ENCODE measurements around the gene KLC3.

The KLC3 gene

GRCh38 chr19:45340899-45341453, 426 bp downstream of the KLC3 start:
- no peak for DNase-seq (ENCODE audit: insufficient read length)
- TF ChIP-seq POLR2A (IDR thresholded peaks at IDR 0.05; ENCODE audit: low read depth, low read length) (no peak), TAF1 (IDR thresholded peaks at IDR 0.05; ENCODE audit: borderline replicate concordance, low read depth, low read length) (no peak), POLR2AphosphoS5 (IDR thresholded peaks at IDR 0.05; ENCODE audit: low read depth, low read length) (no peak)
- no peak for FAIRE-seq

- TF ChIP-seq POLR2AphosphoS5 (IDR thresholded peaks at IDR 0.05; ENCODE audit: low read depth, low read length) (no peak), TAF1 (IDR thresholded peaks at IDR 0.05; ENCODE audit: borderline replicate concordance, low read depth, low read length) (no peak), POLR2A (IDR thresholded peaks at IDR 0.05; ENCODE audit: low read depth, low read length) (no peak)
- FAIRE-seq (no peak), DNase-seq (ENCODE audit: insufficient read length) (no peak)
Observed at GRCh38 chr19:45342911-45343310, 2.4 kb downstream of the KLC3 start.

- DNase-seq (ENCODE audit: insufficient read length) (no peak), FAIRE-seq (no peak)
- no peak for TF ChIP-seq POLR2AphosphoS5 (IDR thresholded peaks at IDR 0.05; ENCODE audit: low read depth, low read length)
- no peak for TF ChIP-seq POLR2A (IDR thresholded peaks at IDR 0.05; ENCODE audit: low read depth, low read length)
- TF ChIP-seq TAF1 (IDR thresholded peaks at IDR 0.05; ENCODE audit: borderline replicate concordance, low read depth, low read length), result no peak
Observed at GRCh38 chr19:45344621-45345505, 4.3 kb downstream of the KLC3 start.

GRCh38 chr19:45345506-45345860, 4.9 kb downstream of the KLC3 start:
- DNase-seq (ENCODE audit: insufficient read length), result no peak
- no peak for FAIRE-seq
- no peak for TF ChIP-seq TAF1 (IDR thresholded peaks at IDR 0.05; ENCODE audit: borderline replicate concordance, low read depth, low read length)
- TF ChIP-seq POLR2A (IDR thresholded peaks at IDR 0.05; ENCODE audit: low read depth, low read length), result no peak
- TF ChIP-seq POLR2AphosphoS5 (IDR thresholded peaks at IDR 0.05; ENCODE audit: low read depth, low read length), result no peak

- DNase-seq (ENCODE audit: insufficient read length) (no peak), FAIRE-seq (no peak)
- TF ChIP-seq TAF1 (IDR thresholded peaks at IDR 0.05; ENCODE audit: borderline replicate concordance, low read depth, low read length), result no peak
- no peak for TF ChIP-seq POLR2A (IDR thresholded peaks at IDR 0.05; ENCODE audit: low read depth, low read length)
- no peak for TF ChIP-seq POLR2AphosphoS5 (IDR thresholded peaks at IDR 0.05; ENCODE audit: low read depth, low read length)
Observed at GRCh38 chr19:45346449-45346848, 5.9 kb downstream of the KLC3 start.

- no peak for TF ChIP-seq POLR2A (IDR thresholded peaks at IDR 0.05; ENCODE audit: low read depth, low read length)
- TF ChIP-seq POLR2AphosphoS5 (IDR thresholded peaks at IDR 0.05; ENCODE audit: low read depth, low read length), result no peak
- TF ChIP-seq TAF1 (IDR thresholded peaks at IDR 0.05; ENCODE audit: borderline replicate concordance, low read depth, low read length), result no peak
- FAIRE-seq (no peak), DNase-seq (ENCODE audit: insufficient read length) (no peak)
Observed at GRCh38 chr19:45347570-45348366, 7.2 kb downstream of the KLC3 start.

- FAIRE-seq (no peak), DNase-seq (ENCODE audit: insufficient read length) (no peak)
- TF ChIP-seq POLR2AphosphoS5 (IDR thresholded peaks at IDR 0.05; ENCODE audit: low read depth, low read length) (no peak), TAF1 (IDR thresholded peaks at IDR 0.05; ENCODE audit: borderline replicate concordance, low read depth, low read length) (no peak), POLR2A (IDR thresholded peaks at IDR 0.05; ENCODE audit: low read depth, low read length) (no peak)
Observed at GRCh38 chr19:45348367-45349125, 8.0 kb downstream of the KLC3 start.

GRCh38 chr19:45349126-45349415, 8.5 kb downstream of the KLC3 start:
- FAIRE-seq, result no peak
- TF ChIP-seq POLR2A (IDR thresholded peaks at IDR 0.05; ENCODE audit: low read depth, low read length) (no peak), TAF1 (IDR thresholded peaks at IDR 0.05; ENCODE audit: borderline replicate concordance, low read depth, low read length) (no peak), POLR2AphosphoS5 (IDR thresholded peaks at IDR 0.05; ENCODE audit: low read depth, low read length) (no peak)
- DNase-seq (ENCODE audit: insufficient read length), result no peak

- DNase-seq (ENCODE audit: insufficient read length) (no peak), FAIRE-seq (no peak)
- TF ChIP-seq POLR2AphosphoS5 (IDR thresholded peaks at IDR 0.05; ENCODE audit: low read depth, low read length) (no peak), TAF1 (IDR thresholded peaks at IDR 0.05; ENCODE audit: borderline replicate concordance, low read depth, low read length) (no peak), POLR2A (IDR thresholded peaks at IDR 0.05; ENCODE audit: low read depth, low read length) (no peak)
Observed at GRCh38 chr19:45349430-45349941, 8.9 kb downstream of the KLC3 start.

GRCh38 chr19:45350477-45351058, 10.0 kb downstream of the KLC3 start:
- FAIRE-seq, result no peak
- TF ChIP-seq POLR2AphosphoS5 (IDR thresholded peaks at IDR 0.05; ENCODE audit: low read depth, low read length) (no peak), TAF1 (IDR thresholded peaks at IDR 0.05; ENCODE audit: borderline replicate concordance, low read depth, low read length) (no peak), POLR2A (IDR thresholded peaks at IDR 0.05; ENCODE audit: low read depth, low read length) (no peak)

More at GRCh38 chr19:45350477-45351058, 10.0 kb downstream of the KLC3 start:
- peak; percentile 19 for DNase-seq (ENCODE audit: insufficient read length)
